Activated CD4-positive, alpha-beta T cell treated with anti-CD3 and anti-CD28 coated beads, Interleukin-2, amount 10 ng/mL, durations not matched to agents 24 days and 14 days (primary cell): ENCODE results near the gene UGDH. TPM values are rescaled to one million over a fixed set of nuclear protein-coding genes. Genes with fewer than 3 reads are reported as not detected.

Experiments used
- total RNA-seq: library from RNA; stranded (reverse); gene quantifications from 2 replicates; pipeline ENCODE4 v1.2.3, GENCODE V29; 2022

Gene UGDH
- total RNA-seq, 1 donor from 2014 or later = 23.1 TPM

Other genes starting within 250 kb of the UGDH start
- 81.6 and 83.0 TPM in 2 replicates for gene RFC1, start 161.1 kb downstream of the UGDH start, total RNA-seq
- gene KLB, start 120.5 kb downstream of the UGDH start, total RNA-seq = not detected in 2 replicates
- gene RPL9, start 68.5 kb downstream of the UGDH start, total RNA-seq = 1,785 and 1,789 TPM in 2 replicates
- 27.7 and 29.2 TPM in 2 replicates for gene LIAS, start 68.4 kb downstream of the UGDH start, total RNA-seq
- 1.0 and 2.0 TPM in 2 replicates for gene SMIM14, start 111.4 kb upstream of the UGDH start, total RNA-seq
- gene UBE2K, start 170.7 kb upstream of the UGDH start, total RNA-seq = 99.4 and 106 TPM in 2 replicates